ENCODE data around the gene CD248. TPM values are rescaled to one million over a fixed set of nuclear protein-coding genes. Genes with fewer than 3 reads are reported as not detected.
A peak's percentile ranks its signal among the peaks of the same experiment; 100 is the strongest.

Gene CD248
- total RNA-seq, 1 donor from 2014 or later = 58.8 TPM

DNA sequence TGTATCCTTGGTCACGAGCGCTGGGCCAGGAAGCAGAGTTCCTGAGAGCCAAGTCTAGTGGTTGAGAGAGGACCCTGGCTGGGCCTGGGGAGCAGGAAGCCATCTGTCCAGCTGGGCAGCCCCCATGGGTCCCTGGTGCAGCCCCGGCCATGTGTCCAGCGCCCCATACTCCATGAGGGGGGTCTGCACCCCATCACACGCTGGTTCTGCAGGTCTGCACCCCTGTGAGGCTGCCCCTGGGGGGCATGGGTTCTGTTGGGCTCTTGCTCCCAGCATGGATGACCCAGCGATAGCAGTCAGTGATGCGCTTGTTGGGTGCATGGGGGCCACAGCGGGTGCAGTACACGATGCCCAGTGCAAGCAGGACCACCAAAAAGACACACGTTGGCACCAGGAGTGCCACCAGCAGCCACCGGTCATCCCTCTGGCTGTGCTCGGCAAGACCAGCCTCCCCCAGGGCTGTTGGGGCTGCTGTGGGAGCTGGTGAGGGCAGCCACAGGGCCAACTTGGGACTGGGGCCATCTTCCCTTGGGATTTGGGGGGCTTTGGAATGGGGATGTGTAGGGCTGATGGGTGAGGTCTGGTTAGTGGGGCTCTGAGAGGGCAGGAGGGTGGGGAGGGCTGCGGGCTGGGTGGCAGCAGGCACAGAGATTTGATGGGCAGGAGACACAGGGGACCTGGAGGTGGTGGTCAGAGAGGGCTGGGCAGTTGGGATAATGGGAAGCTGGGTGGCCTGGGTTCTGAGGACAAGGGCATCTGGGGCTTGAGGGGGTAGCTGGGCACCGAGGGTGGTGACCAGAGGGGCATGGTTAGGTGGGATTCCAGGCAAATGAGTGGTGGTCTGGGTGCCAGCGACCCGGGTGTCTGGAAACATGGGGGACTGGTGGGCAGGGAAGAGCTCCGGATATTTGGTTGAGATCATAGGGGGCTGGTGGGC is 2.0 kb downstream of the CD248 start:
- H3K4me1 ChIP-seq (ENCODE audit: insufficient read depth, low read length) = peaks cover 53% of the 10 kb centered on the region
- FAIRE-seq = no peak

DNA sequence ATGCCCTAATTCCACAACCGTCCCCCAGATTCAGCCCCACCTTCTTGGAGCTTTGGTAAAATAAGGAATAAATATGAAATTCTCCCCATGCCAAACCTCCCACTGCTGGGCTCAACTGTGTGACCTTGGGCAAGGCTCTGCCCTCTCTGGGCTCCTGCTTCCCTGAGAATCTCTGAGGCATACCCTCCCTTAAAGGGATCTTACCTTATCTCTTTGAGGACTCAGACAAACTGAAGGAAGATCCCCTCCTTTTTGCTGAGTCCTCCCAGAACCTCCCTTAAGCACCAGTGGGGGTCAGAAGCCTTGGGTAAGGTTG is 2.7 kb downstream of the CD248 start:
- Histone ChIP-seq H3K27me3 (ENCODE audit: insufficient read depth, low read length) (no peaks in the 10 kb centered on the region), H3K27ac (ENCODE audit: low read depth, low read length) (peak overlapping the region; percentile 90), H3K4me2 (ENCODE audit: low read length) (peak overlapping the region; percentile 81), H3K9me3 (ENCODE audit: insufficient read depth, low read depth, low read length) (no peaks in the 10 kb centered on the region), H3K4me3 (ENCODE audit: insufficient read depth, low read depth, low read length) (peak overlapping the region; percentile 48), H3K79me2 (ENCODE audit: insufficient read depth, low read length) (peaks cover 32% of the 10 kb centered on the region), H4K20me1 (ENCODE audit: insufficient read depth, low read length) (peaks cover 15% of the 10 kb centered on the region), H2AFZ (ENCODE audit: low read depth, low read length) (no peak overlapping the region), H3K36me3 (ENCODE audit: insufficient read depth, low read length) (no peaks in the 10 kb centered on the region), H3K9ac (ENCODE audit: low read length) (peak overlapping the region; percentile 80), H3K4me1 (ENCODE audit: insufficient read depth, low read length) (peaks cover 53% of the 10 kb centered on the region)
- H3K27ac Mint-ChIP-seq (ENCODE audit: unreplicated experiment) = peak overlapping the region; percentile 71
- TF ChIP-seq, protein P1, sequence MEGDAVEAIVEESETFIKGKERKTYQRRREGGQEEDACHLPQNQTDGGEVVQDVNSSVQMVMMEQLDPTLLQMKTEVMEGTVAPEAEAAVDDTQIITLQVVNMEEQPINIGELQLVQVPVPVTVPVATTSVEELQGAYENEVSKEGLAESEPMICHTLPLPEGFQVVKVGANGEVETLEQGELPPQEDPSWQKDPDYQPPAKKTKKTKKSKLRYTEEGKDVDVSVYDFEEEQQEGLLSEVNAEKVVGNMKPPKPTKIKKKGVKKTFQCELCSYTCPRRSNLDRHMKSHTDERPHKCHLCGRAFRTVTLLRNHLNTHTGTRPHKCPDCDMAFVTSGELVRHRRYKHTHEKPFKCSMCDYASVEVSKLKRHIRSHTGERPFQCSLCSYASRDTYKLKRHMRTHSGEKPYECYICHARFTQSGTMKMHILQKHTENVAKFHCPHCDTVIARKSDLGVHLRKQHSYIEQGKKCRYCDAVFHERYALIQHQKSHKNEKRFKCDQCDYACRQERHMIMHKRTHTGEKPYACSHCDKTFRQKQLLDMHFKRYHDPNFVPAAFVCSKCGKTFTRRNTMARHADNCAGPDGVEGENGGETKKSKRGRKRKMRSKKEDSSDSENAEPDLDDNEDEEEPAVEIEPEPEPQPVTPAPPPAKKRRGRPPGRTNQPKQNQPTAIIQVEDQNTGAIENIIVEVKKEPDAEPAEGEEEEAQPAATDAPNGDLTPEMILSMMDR (IDR thresholded peaks at IDR 0.05; ENCODE audit: insufficient read depth, low read depth, low read length) = no peak
- TF ChIP-seq EZH2 (IDR thresholded peaks at IDR 0.05; ENCODE audit: insufficient read depth, low read length) = no peak
- peak overlapping the region; percentile 74 for H3K4me3 Mint-ChIP-seq (ENCODE audit: unreplicated experiment)
- peaks cover 2% of the 10 kb centered on the region for H3K27me3 Mint-ChIP-seq (ENCODE audit: low read depth, unreplicated experiment)
- FAIRE-seq (no peak), DNase-seq (ENCODE audit: low read depth) (no peak)
- H3K4me1 Mint-ChIP-seq (ENCODE audit: low read depth, unreplicated experiment) = peaks cover 33% of the 10 kb centered on the region
- H3K36me3 Mint-ChIP-seq (ENCODE audit: low read depth, unreplicated experiment) = peaks cover 6% of the 10 kb centered on the region
- peaks cover 7% of the 10 kb centered on the region for H3K9me3 Mint-ChIP-seq (ENCODE audit: unreplicated experiment)

More for the DNA sequence above, 2.0 kb downstream of the CD248 start:
- no peak overlapping the region for H3K4me3 Mint-ChIP-seq (ENCODE audit: unreplicated experiment)
- no peaks in the 10 kb centered on the region for H3K27me3 ChIP-seq (ENCODE audit: insufficient read depth, low read length)
- peaks cover 9% of the 10 kb centered on the region for H3K9me3 Mint-ChIP-seq (ENCODE audit: unreplicated experiment)
- H3K36me3 ChIP-seq (ENCODE audit: insufficient read depth, low read length) = no peaks in the 10 kb centered on the region
- TF ChIP-seq, protein P1 (IDR thresholded peaks at IDR 0.05; ENCODE audit: insufficient read depth, low read depth, low read length) = no peak
- TF ChIP-seq EZH2 (IDR thresholded peaks at IDR 0.05; ENCODE audit: insufficient read depth, low read length) = no peak
- no peaks in the 10 kb centered on the region for H3K9me3 ChIP-seq (ENCODE audit: insufficient read depth, low read depth, low read length)
- peak overlapping the region; percentile 80 for H3K9ac ChIP-seq (ENCODE audit: low read length)
- H3K79me2 ChIP-seq (ENCODE audit: insufficient read depth, low read length) = peaks cover 32% of the 10 kb centered on the region
- H2AFZ ChIP-seq (ENCODE audit: low read depth, low read length) = no peak overlapping the region
- H3K4me2 ChIP-seq (ENCODE audit: low read length) = peak overlapping the region; percentile 81
- peak overlapping the region; percentile 48 for H3K4me3 ChIP-seq (ENCODE audit: insufficient read depth, low read depth, low read length)
- peaks cover 6% of the 10 kb centered on the region for H3K36me3 Mint-ChIP-seq (ENCODE audit: low read depth, unreplicated experiment)
- no peak overlapping the region for H3K27ac Mint-ChIP-seq (ENCODE audit: unreplicated experiment)
- H3K27me3 Mint-ChIP-seq (ENCODE audit: low read depth, unreplicated experiment) = peaks cover 2% of the 10 kb centered on the region
- H4K20me1 ChIP-seq (ENCODE audit: insufficient read depth, low read length) = peaks cover 15% of the 10 kb centered on the region
- peak overlapping the region; percentile 90 for H3K27ac ChIP-seq (ENCODE audit: low read depth, low read length)
- no peak for DNase-seq (ENCODE audit: low read depth)
- peaks cover 34% of the 10 kb centered on the region for H3K4me1 Mint-ChIP-seq (ENCODE audit: low read depth, unreplicated experiment)

All from astrocyte (in vitro differentiated cells and primary cell).